ENCODE data around the gene TNP2. TPM values are rescaled to one million over a fixed set of nuclear protein-coding genes. Genes with fewer than 3 reads are reported as not detected.
A peak's percentile ranks its signal among the peaks of the same experiment; 100 is the strongest.

The TNP2 gene
- total and polyA plus RNA-seq, 9 of the 15 experiments (the other 6 are each of a cell fraction or from before 2014, with no cell fraction given), result not detected

DNA sequence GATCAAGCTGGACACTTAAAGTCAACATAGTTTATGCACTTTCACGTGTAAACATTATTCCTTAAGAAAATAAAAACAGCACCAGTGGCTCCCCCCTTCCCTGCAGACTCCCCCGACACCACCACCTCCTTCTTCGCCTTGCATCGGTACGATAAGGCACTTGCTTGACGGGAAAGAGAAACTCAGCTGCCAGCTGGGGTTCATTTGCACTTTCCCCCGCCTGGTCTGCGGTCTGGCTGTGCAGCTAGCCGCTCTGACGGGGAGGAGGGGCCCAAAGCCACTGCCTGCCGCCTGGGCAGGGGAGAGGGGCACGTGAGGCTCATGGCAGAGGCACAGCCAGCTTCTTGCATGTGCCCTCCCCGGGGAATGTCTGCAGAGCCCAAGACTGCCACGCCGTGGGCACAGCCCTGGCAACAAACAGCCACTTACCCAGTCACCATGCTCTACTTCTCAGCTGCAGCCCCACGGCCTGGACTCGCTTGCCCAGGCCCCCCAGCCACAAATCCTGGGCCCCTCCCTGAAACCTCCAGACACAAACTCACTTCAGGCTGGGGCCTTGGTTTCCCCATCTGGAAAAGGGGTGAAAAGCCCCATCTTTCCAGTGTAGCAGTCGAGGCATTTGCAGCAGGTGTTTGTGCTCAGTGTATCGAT, 28.5 kb upstream of the TNP2 start (continued):
- TF ChIP-seq, protein P1, sequence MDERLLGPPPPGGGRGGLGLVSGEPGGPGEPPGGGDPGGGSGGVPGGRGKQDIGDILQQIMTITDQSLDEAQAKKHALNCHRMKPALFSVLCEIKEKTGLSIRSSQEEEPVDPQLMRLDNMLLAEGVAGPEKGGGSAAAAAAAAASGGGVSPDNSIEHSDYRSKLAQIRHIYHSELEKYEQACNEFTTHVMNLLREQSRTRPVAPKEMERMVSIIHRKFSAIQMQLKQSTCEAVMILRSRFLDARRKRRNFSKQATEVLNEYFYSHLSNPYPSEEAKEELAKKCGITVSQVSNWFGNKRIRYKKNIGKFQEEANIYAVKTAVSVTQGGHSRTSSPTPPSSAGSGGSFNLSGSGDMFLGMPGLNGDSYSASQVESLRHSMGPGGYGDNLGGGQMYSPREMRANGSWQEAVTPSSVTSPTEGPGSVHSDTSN (CRISPR knock-in tag; IDR thresholded peaks at IDR 0.05; ENCODE audit: low read depth), result no peak
- TF ChIP-seq, protein P1 (tag; conservative IDR thresholded peaks at IDR 0.05; ENCODE audit: low read depth), result no peak
- TF ChIP-seq CHD2 (IDR thresholded peaks at IDR 0.05; ENCODE audit: low read depth, low read length) (no peak), BCOR (IDR thresholded peaks at IDR 0.05) (peak; percentile 24; the same call in 1 of the 2 replicates), SMARCE1 (IDR thresholded peaks at IDR 0.05) (peak; percentile 45; the same call in 1 of the 2 replicates), ZNF764 (CRISPR knock-in tag; IDR thresholded peaks at IDR 0.05; ENCODE audit: low read depth) (no peak), RCOR1 (IDR thresholded peaks at IDR 0.05; ENCODE audit: borderline replicate concordance in 1 of 2, low read depth in 2 of 2, low read length in 2 of 2) (peak in 1 of 2 experiments; percentile 21; a peak in 1 of 4 replicates), ZNF76 (CRISPR knock-in tag; IDR thresholded peaks at IDR 0.05; ENCODE audit: borderline replicate concordance) (no peak), ZFP30 (CRISPR knock-in tag; IDR thresholded peaks at IDR 0.05; ENCODE audit: borderline replicate concordance) (no peak), HDAC3 (IDR thresholded peaks at IDR 0.05; ENCODE audit: borderline replicate concordance, partially characterized antibody) (peak; percentile 41), HMGN3 (IDR thresholded peaks at IDR 0.05; ENCODE audit: borderline replicate concordance, extremely low read depth, insufficient read length, low read depth, low read length) (peak; percentile 38), ARNT (IDR thresholded peaks at IDR 0.05) (no peak)
- TF ChIP-seq, protein P2, sequence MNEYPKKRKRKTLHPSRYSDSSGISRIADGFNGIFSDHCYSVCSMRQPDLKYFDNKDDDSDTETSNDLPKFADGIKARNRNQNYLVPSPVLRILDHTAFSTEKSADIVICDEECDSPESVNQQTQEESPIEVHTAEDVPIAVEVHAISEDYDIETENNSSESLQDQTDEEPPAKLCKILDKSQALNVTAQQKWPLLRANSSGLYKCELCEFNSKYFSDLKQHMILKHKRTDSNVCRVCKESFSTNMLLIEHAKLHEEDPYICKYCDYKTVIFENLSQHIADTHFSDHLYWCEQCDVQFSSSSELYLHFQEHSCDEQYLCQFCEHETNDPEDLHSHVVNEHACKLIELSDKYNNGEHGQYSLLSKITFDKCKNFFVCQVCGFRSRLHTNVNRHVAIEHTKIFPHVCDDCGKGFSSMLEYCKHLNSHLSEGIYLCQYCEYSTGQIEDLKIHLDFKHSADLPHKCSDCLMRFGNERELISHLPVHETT (CRISPR knock-in tag; conservative IDR thresholded peaks at IDR 0.05 in 1 of 2, IDR thresholded peaks at IDR 0.05 in 1 of 2), result 0 out of 4 replicates have a peak, but pooled peaks of 1 of the 2 experiments have one; percentile 47
- TF ChIP-seq, protein P3, sequence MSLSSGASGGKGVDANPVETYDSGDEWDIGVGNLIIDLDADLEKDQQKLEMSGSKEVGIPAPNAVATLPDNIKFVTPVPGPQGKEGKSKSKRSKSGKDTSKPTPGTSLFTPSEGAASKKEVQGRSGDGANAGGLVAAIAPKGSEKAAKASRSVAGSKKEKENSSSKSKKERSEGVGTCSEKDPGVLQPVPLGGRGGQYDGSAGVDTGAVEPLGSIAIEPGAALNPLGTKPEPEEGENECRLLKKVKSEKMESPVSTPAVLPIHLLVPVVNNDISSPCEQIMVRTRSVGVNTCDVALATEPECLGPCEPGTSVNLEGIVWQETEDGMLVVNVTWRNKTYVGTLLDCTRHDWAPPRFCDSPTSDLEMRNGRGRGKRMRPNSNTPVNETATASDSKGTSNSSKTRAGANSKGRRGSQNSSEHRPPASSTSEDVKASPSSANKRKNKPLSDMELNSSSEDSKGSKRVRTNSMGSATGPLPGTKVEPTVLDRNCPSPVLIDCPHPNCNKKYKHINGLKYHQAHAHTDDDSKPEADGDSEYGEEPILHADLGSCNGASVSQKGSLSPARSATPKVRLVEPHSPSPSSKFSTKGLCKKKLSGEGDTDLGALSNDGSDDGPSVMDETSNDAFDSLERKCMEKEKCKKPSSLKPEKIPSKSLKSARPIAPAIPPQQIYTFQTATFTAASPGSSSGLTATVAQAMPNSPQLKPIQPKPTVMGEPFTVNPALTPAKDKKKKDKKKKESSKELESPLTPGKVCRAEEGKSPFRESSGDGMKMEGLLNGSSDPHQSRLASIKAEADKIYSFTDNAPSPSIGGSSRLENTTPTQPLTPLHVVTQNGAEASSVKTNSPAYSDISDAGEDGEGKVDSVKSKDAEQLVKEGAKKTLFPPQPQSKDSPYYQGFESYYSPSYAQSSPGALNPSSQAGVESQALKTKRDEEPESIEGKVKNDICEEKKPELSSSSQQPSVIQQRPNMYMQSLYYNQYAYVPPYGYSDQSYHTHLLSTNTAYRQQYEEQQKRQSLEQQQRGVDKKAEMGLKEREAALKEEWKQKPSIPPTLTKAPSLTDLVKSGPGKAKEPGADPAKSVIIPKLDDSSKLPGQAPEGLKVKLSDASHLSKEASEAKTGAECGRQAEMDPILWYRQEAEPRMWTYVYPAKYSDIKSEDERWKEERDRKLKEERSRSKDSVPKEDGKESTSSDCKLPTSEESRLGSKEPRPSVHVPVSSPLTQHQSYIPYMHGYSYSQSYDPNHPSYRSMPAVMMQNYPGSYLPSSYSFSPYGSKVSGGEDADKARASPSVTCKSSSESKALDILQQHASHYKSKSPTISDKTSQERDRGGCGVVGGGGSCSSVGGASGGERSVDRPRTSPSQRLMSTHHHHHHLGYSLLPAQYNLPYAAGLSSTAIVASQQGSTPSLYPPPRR (CRISPR knock-in tag; IDR thresholded peaks at IDR 0.05; ENCODE audit: borderline replicate concordance), result no peak
- TF ChIP-seq, protein P4, sequence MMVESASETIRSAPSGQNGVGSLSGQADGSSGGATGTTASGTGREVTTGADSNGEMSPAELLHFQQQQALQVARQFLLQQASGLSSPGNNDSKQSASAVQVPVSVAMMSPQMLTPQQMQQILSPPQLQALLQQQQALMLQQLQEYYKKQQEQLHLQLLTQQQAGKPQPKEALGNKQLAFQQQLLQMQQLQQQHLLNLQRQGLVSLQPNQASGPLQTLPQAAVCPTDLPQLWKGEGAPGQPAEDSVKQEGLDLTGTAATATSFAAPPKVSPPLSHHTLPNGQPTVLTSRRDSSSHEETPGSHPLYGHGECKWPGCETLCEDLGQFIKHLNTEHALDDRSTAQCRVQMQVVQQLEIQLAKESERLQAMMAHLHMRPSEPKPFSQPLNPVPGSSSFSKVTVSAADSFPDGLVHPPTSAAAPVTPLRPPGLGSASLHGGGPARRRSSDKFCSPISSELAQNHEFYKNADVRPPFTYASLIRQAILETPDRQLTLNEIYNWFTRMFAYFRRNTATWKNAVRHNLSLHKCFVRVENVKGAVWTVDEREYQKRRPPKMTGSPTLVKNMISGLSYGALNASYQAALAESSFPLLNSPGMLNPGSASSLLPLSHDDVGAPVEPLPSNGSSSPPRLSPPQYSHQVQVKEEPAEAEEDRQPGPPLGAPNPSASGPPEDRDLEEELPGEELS (CRISPR knock-in tag; IDR thresholded peaks at IDR 0.05; ENCODE audit: borderline replicate concordance), result no peak

Data from K562 (cell line).